OCI-LY1 (cell line): Measurements from ENCODE around the gene STAG1.

ENCODE experiments used
- H2AFZ ChIP-seq: fragments of 200-600 bp; sonication (generic), shearing (Covaris generic); 2 replicates; pipeline ENCODE4 v1.6.0; 2014; ENCODE audit warnings: antibody characterized with exemption, mild to moderate bottlenecking, low read length
- H3F3A ChIP-seq: fragments of 200-600 bp; sonication (generic), shearing (Covaris generic); 2 replicates; pipeline ENCODE4 v1.6.0; 2014; ENCODE audit warnings: mild to moderate bottlenecking, antibody characterized with exemption, low read length, moderate library complexity; ENCODE audit not compliant: insufficient read depth
- H3K27ac ChIP-seq: fragments of 200-600 bp; sonication (generic); 2 replicates; pipeline ENCODE4 v1.5.1; 2014; ENCODE audit warnings: low read length, mixed run types, mild to moderate bottlenecking, low read depth; ENCODE audit not compliant: poor library complexity, severe bottlenecking
- H3K27me3 ChIP-seq: fragments of 200-600 bp; sonication (generic); 2 replicates; pipeline ENCODE4 v1.6.0; 2014; ENCODE audit warnings: antibody characterized with exemption, mild to moderate bottlenecking, low read length, moderate library complexity; ENCODE audit not compliant: insufficient read depth
- H3K36me3 ChIP-seq: fragments of 200-600 bp; sonication (generic); 2 replicates; pipeline ENCODE4 v1.6.1; 2014; ENCODE audit warnings: mild to moderate bottlenecking, antibody characterized with exemption, low read length, moderate library complexity, mixed read lengths; ENCODE audit not compliant: insufficient read depth
- H3K4me1 ChIP-seq: fragments of 200-600 bp; sonication (generic); 2 replicates; pipeline ENCODE4 v1.5.1; 2014; ENCODE audit warnings: mild to moderate bottlenecking, low read length, moderate library complexity; ENCODE audit not compliant: insufficient read depth, severe bottlenecking
- H3K4me2 ChIP-seq: fragments of 200-600 bp; sonication (generic), shearing (Covaris generic); 2 replicates; pipeline ENCODE4 v1.6.1; 2014; ENCODE audit warnings: low read length
- H3K4me3 ChIP-seq: fragments of 200-600 bp; sonication (generic); 2 replicates; pipeline ENCODE4 v1.5.1; 2014; ENCODE audit warnings: low read length, low read depth, mild to moderate bottlenecking, mixed read lengths; ENCODE audit not compliant: poor library complexity, severe bottlenecking
- H3K79me2 ChIP-seq: fragments of 200-600 bp; shearing (Covaris generic); 2 replicates; pipeline ENCODE4 v1.6.1; 2016; ENCODE audit warnings: mixed run types, low read length, mixed read lengths; ENCODE audit not compliant: insufficient read depth
- H3K9ac ChIP-seq: fragments of 200-600 bp; sonication (generic), shearing (Covaris generic); 2 replicates; pipeline ENCODE4 v1.6.1; 2014; ENCODE audit warnings: mild to moderate bottlenecking, low read length, mixed read lengths
- H3K9me2 ChIP-seq: fragments of 200-600 bp; sonication (generic), shearing (Covaris generic); 2 replicates; pipeline ENCODE4 v1.6.1; 2014; ENCODE audit warnings: low read depth, mild to moderate bottlenecking, low read length, mixed read lengths
- H3K9me3 ChIP-seq: fragments of 200-600 bp; shearing (Covaris generic); 2 replicates; pipeline ENCODE4 v1.6.1; 2014; ENCODE audit warnings: low read length, mixed read lengths
- H4K20me1 ChIP-seq: fragments of 200-600 bp; sonication (generic), shearing (Covaris generic); 2 replicates; pipeline ENCODE4 v1.6.0; 2016; ENCODE audit warnings: mild to moderate bottlenecking, low read length; ENCODE audit not compliant: insufficient read depth
- EZH2 ChIP-seq: fragments of 200-600 bp; sonication (generic), shearing (Covaris generic); IDR thresholded peaks from 2 replicates; pipeline ENCODE4 v1.8.0; 2017; ENCODE audit warnings: borderline replicate concordance, mixed run types, mild to moderate bottlenecking, antibody characterized with exemption, low read length, moderate library complexity, mixed read lengths
- TF ChIP-seq, protein P1 (sequence below): fragments of 200-600 bp; sonication (generic), shearing (Covaris generic); IDR thresholded peaks from 2 replicates; pipeline ENCODE4 v1.5.1; 2017; ENCODE audit warnings: mild to moderate bottlenecking, antibody characterized with exemption, low read length, moderate library complexity, mixed read lengths

Gene STAG1

DNA sequence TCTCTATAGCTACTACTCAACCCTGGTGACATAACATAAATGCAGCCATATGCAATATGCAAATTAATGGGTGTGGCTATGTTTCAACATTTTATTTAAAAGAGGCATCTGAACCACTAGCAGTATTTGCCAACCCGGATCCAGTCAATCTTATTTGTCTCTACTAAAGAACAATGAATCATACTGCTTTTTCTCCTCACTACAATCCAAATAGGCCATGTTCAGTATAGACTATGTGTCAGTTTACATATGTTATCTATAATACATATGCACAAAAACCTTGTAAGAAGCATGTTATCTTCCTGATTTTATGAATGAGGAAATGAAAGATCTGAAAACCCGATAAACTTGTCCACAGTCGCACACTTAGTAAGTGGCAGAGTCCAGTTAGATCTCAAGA is 125.7 kb downstream of the STAG1 start:
- Histone ChIP-seq H3K9me2 (no peaks in the 10 kb centered on the region), H3K27ac (no peak overlapping the region), H4K20me1 (no peaks in the 10 kb centered on the region), H3F3A (no peaks in the 10 kb centered on the region), H3K36me3 (peaks cover 28% of the 10 kb centered on the region), H3K79me2 (peaks cover 11% of the 10 kb centered on the region), H2AFZ (no peak overlapping the region), H3K4me3 (no peak overlapping the region), H3K4me1 (no peaks in the 10 kb centered on the region), H3K9ac (no peak overlapping the region), H3K4me2 (no peak overlapping the region), H3K27me3 (no peaks in the 10 kb centered on the region), H3K9me3 (peaks cover 7% of the 10 kb centered on the region; the same call in 1 of the 2 replicates)
- TF ChIP-seq, protein P1, sequence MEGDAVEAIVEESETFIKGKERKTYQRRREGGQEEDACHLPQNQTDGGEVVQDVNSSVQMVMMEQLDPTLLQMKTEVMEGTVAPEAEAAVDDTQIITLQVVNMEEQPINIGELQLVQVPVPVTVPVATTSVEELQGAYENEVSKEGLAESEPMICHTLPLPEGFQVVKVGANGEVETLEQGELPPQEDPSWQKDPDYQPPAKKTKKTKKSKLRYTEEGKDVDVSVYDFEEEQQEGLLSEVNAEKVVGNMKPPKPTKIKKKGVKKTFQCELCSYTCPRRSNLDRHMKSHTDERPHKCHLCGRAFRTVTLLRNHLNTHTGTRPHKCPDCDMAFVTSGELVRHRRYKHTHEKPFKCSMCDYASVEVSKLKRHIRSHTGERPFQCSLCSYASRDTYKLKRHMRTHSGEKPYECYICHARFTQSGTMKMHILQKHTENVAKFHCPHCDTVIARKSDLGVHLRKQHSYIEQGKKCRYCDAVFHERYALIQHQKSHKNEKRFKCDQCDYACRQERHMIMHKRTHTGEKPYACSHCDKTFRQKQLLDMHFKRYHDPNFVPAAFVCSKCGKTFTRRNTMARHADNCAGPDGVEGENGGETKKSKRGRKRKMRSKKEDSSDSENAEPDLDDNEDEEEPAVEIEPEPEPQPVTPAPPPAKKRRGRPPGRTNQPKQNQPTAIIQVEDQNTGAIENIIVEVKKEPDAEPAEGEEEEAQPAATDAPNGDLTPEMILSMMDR, result no peak
- TF ChIP-seq EZH2, result no peak

DNA sequence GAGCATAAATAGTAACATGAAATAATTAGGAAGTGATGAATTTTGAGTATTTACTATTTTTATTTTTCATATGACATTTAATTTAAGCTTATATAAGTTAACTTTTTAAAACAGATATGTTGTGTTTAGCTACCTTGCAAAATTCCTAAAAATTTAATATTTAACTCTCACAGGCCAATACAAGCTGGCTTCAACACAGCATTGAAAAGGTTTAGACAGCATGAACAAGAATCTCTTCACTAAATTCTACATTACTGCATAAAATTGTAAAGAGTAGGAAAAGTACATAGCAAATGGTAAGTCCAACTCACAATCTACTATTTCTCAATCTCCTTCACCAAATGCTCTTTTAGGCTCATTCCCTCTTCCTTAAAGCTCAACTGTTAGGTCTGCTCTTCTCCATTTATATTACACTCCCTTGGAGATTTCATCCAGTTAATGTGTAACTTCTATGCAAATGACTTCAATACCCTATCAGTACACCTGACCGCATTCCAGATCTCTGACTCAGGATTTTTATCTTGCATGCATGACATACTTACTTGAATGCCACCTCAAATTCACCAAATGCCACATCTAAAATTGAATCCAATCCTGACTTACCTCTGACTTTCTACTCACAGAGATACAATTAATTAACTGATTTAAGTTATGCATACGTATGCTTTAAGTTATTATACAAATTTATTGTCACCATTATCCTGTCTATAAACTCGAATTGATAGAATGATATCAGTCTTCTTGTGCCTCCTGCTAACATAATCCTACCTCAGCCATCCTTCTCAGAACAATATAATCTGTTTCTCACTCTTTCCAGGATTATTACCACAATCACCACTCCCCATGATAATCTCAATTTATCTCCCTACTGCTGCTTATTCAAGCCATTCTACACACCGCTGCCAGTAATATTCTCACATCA is 127.0 kb downstream of the STAG1 start:
- H3K4me2 ChIP-seq, result no peak overlapping the region
- no peaks in the 10 kb centered on the region for H3F3A ChIP-seq
- H3K9me2 ChIP-seq, result no peaks in the 10 kb centered on the region
- no peaks in the 10 kb centered on the region for H3K27me3 ChIP-seq
- H3K27ac ChIP-seq, result no peak overlapping the region
- H3K79me2 ChIP-seq, result no peaks in the 10 kb centered on the region; the same call in 1 of the 2 replicates
- H3K4me1 ChIP-seq, result no peaks in the 10 kb centered on the region
- H3K9ac ChIP-seq, result no peak overlapping the region
- TF ChIP-seq EZH2, result no peak
- TF ChIP-seq, protein P1, result no peak
- H2AFZ ChIP-seq, result no peak overlapping the region
- peaks cover 27% of the 10 kb centered on the region for H3K36me3 ChIP-seq
- H3K9me3 ChIP-seq, result peaks cover 7% of the 10 kb centered on the region; the same call in 1 of the 2 replicates
- H3K4me3 ChIP-seq, result no peak overlapping the region
- no peaks in the 10 kb centered on the region for H4K20me1 ChIP-seq

GRCh38 chr3:136624371-136624770 is 127.8 kb downstream of the STAG1 start:
- no peaks in the 10 kb centered on the region for H3F3A ChIP-seq
- no peaks in the 10 kb centered on the region for H3K4me1 ChIP-seq
- H3K36me3 ChIP-seq, result peaks cover 21% of the 10 kb centered on the region
- no peak overlapping the region for H3K9ac ChIP-seq
- H4K20me1 ChIP-seq, result no peaks in the 10 kb centered on the region
- no peaks in the 10 kb centered on the region for H3K9me2 ChIP-seq
- H3K4me3 ChIP-seq, result no peak overlapping the region
- no peaks in the 10 kb centered on the region for H3K27me3 ChIP-seq
- H3K27ac ChIP-seq, result no peak overlapping the region
- H3K9me3 ChIP-seq, result peaks cover 7% of the 10 kb centered on the region; the same call in 1 of the 2 replicates
- H3K4me2 ChIP-seq, result no peak overlapping the region
- no peaks in the 10 kb centered on the region; the same call in 1 of the 2 replicates for H3K79me2 ChIP-seq
- H2AFZ ChIP-seq, result no peak overlapping the region
- TF ChIP-seq, protein P1, result no peak
- TF ChIP-seq EZH2, result no peak
